H9 (cell line): ENCODE results near the gene TPSAB1. TPM values are rescaled to one million over a fixed set of nuclear protein-coding genes. Genes with fewer than 3 reads are reported as not detected.

Experiments
- DNase-seq: peaks from one replicate; pipeline ENCODE4 v3.0.0-alpha.2; 2017
- H2AFZ ChIP-seq: one replicate; pipeline ENCODE4 v1.6.1; 2013; ENCODE audit warnings: mild to moderate bottlenecking, low read length, control low read depth, moderate library complexity
- H2AK5ac ChIP-seq: 2 replicates; pipeline ENCODE4 v1.6.1; 2013; ENCODE audit warnings: low read length, control low read depth, mixed read lengths; ENCODE audit not compliant: insufficient read length
- H2BK120ac ChIP-seq: one replicate; pipeline ENCODE4 v1.6.1; 2013; ENCODE audit warnings: low read depth, mild to moderate bottlenecking, low read length, control low read depth, inconsistent platforms; ENCODE audit not compliant: poor library complexity, severe bottlenecking
- H2BK12ac ChIP-seq: 2 replicates; pipeline ENCODE4 v1.6.1; 2013; ENCODE audit warnings: low read length, control low read depth, mixed read lengths, low read depth; ENCODE audit not compliant: insufficient read length
- H2BK15ac ChIP-seq: 2 replicates; pipeline ENCODE4 v1.6.1; 2013; ENCODE audit warnings: low read depth, low read length, control low read depth
- H2BK20ac ChIP-seq: one replicate; pipeline ENCODE4 v1.6.1; 2013; ENCODE audit warnings: low read depth, mild to moderate bottlenecking, low read length, control low read depth, inconsistent platforms; ENCODE audit not compliant: poor library complexity, severe bottlenecking
- H2BK5ac ChIP-seq: 2 replicates; pipeline ENCODE4 v1.6.1; 2013; ENCODE audit warnings: low read length, control low read depth, mixed read lengths; ENCODE audit not compliant: insufficient read length
- H3K14ac ChIP-seq: 2 replicates; pipeline ENCODE4 v1.6.1; 2013; ENCODE audit warnings: low read length, control low read depth; ENCODE audit not compliant: insufficient read depth
- H3K18ac ChIP-seq: 2 replicates; pipeline ENCODE4 v1.6.1; 2013; ENCODE audit warnings: low read depth, mild to moderate bottlenecking, mixed read lengths, low read length, control low read depth; ENCODE audit not compliant: insufficient read length
- H3K23ac ChIP-seq: 2 replicates; pipeline ENCODE4 v1.6.1; 2013; ENCODE audit warnings: low read length, control low read depth, mixed read lengths, low read depth; ENCODE audit not compliant: insufficient read length
- H3K23me2 ChIP-seq: 2 replicates; pipeline ENCODE4 v1.6.1; 2013; ENCODE audit warnings: low read depth, mild to moderate bottlenecking, mixed read lengths, low read length, control low read depth; ENCODE audit not compliant: insufficient read length, poor library complexity, severe bottlenecking
- H3K27ac ChIP-seq: 2 replicates; pipeline ENCODE4 v1.5.1; 2013; ENCODE audit warnings: low read length, control low read depth, mixed read lengths, low read depth; ENCODE audit not compliant: insufficient read length
- H3K27me3 ChIP-seq: 2 replicates; pipeline ENCODE4 v1.6.1; 2013; ENCODE audit warnings: low read length, control low read depth, inconsistent platforms; ENCODE audit not compliant: insufficient read depth
- H3K4ac ChIP-seq: 2 replicates; pipeline ENCODE4 v1.6.1; 2013; ENCODE audit warnings: low read depth, mild to moderate bottlenecking, control low read depth, inconsistent platforms, low read length, moderate library complexity
- H3K4me1 ChIP-seq: 2 replicates; pipeline ENCODE4 v1.6.1; 2013; ENCODE audit warnings: low read length, control low read depth, inconsistent platforms; ENCODE audit not compliant: insufficient read depth
- H3K4me2 ChIP-seq: 2 replicates; pipeline ENCODE4 v1.6.1; 2013; ENCODE audit warnings: low read length, control low read depth, mixed read lengths; ENCODE audit not compliant: insufficient read length, insufficient read depth
- H3K56ac ChIP-seq: 2 replicates; pipeline ENCODE4 v1.6.1; 2013; ENCODE audit warnings: low read depth, mild to moderate bottlenecking, mixed read lengths, low read length, control low read depth; ENCODE audit not compliant: insufficient read length
- H3K79me1 ChIP-seq: 2 replicates; pipeline ENCODE4 v1.6.1; 2013; ENCODE audit warnings: low read depth, mild to moderate bottlenecking, moderate library complexity, low read length, control low read depth, inconsistent platforms; ENCODE audit not compliant: insufficient read depth, poor library complexity, severe bottlenecking
- H3K79me2 ChIP-seq: 2 replicates; pipeline ENCODE4 v1.6.1; 2013; ENCODE audit warnings: low read length, control low read depth, inconsistent platforms; ENCODE audit not compliant: insufficient read depth
- H3K9ac ChIP-seq: 2 replicates; pipeline ENCODE4 v1.6.1; 2013; ENCODE audit warnings: low read length, control low read depth, mixed read lengths; ENCODE audit not compliant: insufficient read length; ENCODE audit errors: extremely low read depth
- H3K9me3 ChIP-seq: one replicate; pipeline ENCODE4 v1.6.1; 2013; ENCODE audit warnings: low read depth, low read length, inconsistent platforms; ENCODE audit not compliant: control insufficient read depth
- H3T11ph ChIP-seq: one replicate; pipeline ENCODE4 v1.6.1; 2013; ENCODE audit warnings: mild to moderate bottlenecking, low read length, control low read depth, inconsistent platforms
- H4K20me1 ChIP-seq: one replicate; pipeline ENCODE4 v1.6.1; 2013; ENCODE audit not compliant: control insufficient read depth, insufficient read length, insufficient read depth
- H4K5ac ChIP-seq: 2 replicates; pipeline ENCODE4 v1.6.1; 2013; ENCODE audit warnings: low read depth, mild to moderate bottlenecking, mixed read lengths, low read length, control low read depth; ENCODE audit not compliant: insufficient read length
- H4K8ac ChIP-seq: replicated peaks from 2 replicates; pipeline ENCODE4 v1.6.1; 2013; ENCODE audit warnings: low read length, control low read depth, mixed read lengths, low read depth; ENCODE audit not compliant: insufficient read length
- H4K91ac ChIP-seq: 2 replicates; pipeline ENCODE4 v1.6.1; 2013; ENCODE audit warnings: low read depth, mild to moderate bottlenecking, moderate library complexity, mixed read lengths, low read length, control low read depth; ENCODE audit not compliant: insufficient read length
- H3K27ac Mint-ChIP-seq, 3 experiments: 2 replicates in 2 of 3; 3 replicates in 1 of 3; pipeline ENCODE4 v1.8.0; 2020 to 2021; ENCODE audit warnings: mixed read lengths in 3 of 3, mild to moderate bottlenecking in 1 of 3, moderate library complexity in 1 of 3
- H3K27me3 Mint-ChIP-seq: 2 replicates; pipeline ENCODE4 v1.8.0; 2021; ENCODE audit warnings: low read depth, mild to moderate bottlenecking, moderate library complexity, mixed read lengths
- H3K36me3 Mint-ChIP-seq, 3 experiments: 2 replicates in 2 of 3; 3 replicates in 1 of 3; pipeline ENCODE4 v1.8.0; 2020 to 2021; ENCODE audit warnings: low read depth in 3 of 3, mixed read lengths in 3 of 3; ENCODE audit not compliant: insufficient read depth in 1 of 3
- H3K4me1 Mint-ChIP-seq, 2 experiments: 2 replicates each; pipeline ENCODE4 v1.8.0; 2020; ENCODE audit warnings: mixed read lengths in 2 of 2
- H3K4me3 Mint-ChIP-seq, 2 experiments: 2 replicates in 1 of 2; 3 replicates in 1 of 2; pipeline ENCODE4 v1.8.0; 2020 to 2021; ENCODE audit warnings: mild to moderate bottlenecking in 2 of 2, mixed read lengths in 2 of 2, moderate library complexity in 1 of 2
- H3K9me3 Mint-ChIP-seq, 2 experiments: 2 replicates in 1 of 2; 3 replicates in 1 of 2; pipeline ENCODE4 v1.8.0; 2020; ENCODE audit warnings: mild to moderate bottlenecking in 2 of 2, mixed read lengths in 2 of 2, moderate library complexity in 1 of 2
- WGBS: extraction: QIAGEN DNeasy Blood & Tissue Kit; methylation state at CpG from one replicate; pipeline ENCODE4 v1.1.7; 2013; ENCODE audit warnings: missing lambda C conversion rate, low lambda C conversion rate, mixed read lengths; ENCODE audit not compliant: insufficient read length; ENCODE audit errors: extremely low coverage; 5-methylcytosine and 5-hydroxymethylcytosine counted together
- total RNA-seq: library from RNA; stranded (reverse); gene quantifications from 2 replicates; pipeline ENCODE4 v1.2.1, GENCODE V29; 2021
- TF ChIP-seq, protein P1 (sequence below): fragments of 200-600 bp; sonication (generic); conservative IDR thresholded peaks from 3 replicates; pipeline ENCODE4 v1.8.0; 2021; ENCODE audit warnings: antibody characterized with exemption, mild to moderate bottlenecking

The TPSAB1 gene
- total RNA-seq, 1 experiment from 2014 or later: not detected

DNA sequence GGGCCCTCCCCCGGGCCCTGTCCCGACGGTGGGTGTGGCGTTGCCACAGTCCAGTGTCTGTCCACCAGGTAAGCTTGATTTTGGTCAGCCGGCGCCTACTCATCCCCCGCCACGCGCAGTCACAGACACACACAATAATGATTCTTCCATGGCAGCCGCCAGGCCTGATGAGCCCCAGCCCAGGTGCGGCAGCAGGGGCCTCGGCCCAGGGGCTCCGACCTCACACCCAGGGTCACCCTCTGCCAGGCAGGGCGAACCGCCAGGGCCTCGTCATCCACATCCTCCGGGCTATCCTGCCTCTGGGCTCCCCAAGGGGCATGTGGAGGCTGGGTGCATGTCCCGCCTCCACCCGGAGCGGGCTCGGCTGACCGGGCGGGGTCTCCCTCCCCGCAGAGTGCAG, 23.0 kb upstream of the TPSAB1 start:
- no peak overlapping the region for H3K27ac ChIP-seq
- H3K4me1 ChIP-seq: no peaks in the 10 kb centered on the region
- no peak overlapping the region for H4K5ac ChIP-seq
- no peaks in the 10 kb centered on the region for H3K79me2 ChIP-seq
- H2BK20ac ChIP-seq: no peak overlapping the region
- no peaks in the 10 kb centered on the region for H3K9me3 ChIP-seq
- no peak overlapping the region for H3K18ac ChIP-seq
- no peaks in the 10 kb centered on the region for H3K27me3 Mint-ChIP-seq
- H2AFZ ChIP-seq: no peak overlapping the region
- no peaks in the 10 kb centered on the region for H3K4me1 Mint-ChIP-seq
- H2BK15ac ChIP-seq: no peak overlapping the region
- H4K8ac ChIP-seq: no peak overlapping the region
- H2BK120ac ChIP-seq: no peak overlapping the region
- peaks cover 0 to 3% of the 10 kb centered on the region in 2 experiments; a peak in 1 of 5 replicates for H3K9me3 Mint-ChIP-seq
- no peak overlapping the region for H2AK5ac ChIP-seq
- no peaks in the 10 kb centered on the region for H3K23me2 ChIP-seq
- H3K4me2 ChIP-seq: no peak overlapping the region
- H3K36me3 Mint-ChIP-seq: peaks cover 6 to 30% (median 29%) of the 10 kb centered on the region in 3 experiments; a peak in 6 of 7 replicates
- TF ChIP-seq, protein P1, sequence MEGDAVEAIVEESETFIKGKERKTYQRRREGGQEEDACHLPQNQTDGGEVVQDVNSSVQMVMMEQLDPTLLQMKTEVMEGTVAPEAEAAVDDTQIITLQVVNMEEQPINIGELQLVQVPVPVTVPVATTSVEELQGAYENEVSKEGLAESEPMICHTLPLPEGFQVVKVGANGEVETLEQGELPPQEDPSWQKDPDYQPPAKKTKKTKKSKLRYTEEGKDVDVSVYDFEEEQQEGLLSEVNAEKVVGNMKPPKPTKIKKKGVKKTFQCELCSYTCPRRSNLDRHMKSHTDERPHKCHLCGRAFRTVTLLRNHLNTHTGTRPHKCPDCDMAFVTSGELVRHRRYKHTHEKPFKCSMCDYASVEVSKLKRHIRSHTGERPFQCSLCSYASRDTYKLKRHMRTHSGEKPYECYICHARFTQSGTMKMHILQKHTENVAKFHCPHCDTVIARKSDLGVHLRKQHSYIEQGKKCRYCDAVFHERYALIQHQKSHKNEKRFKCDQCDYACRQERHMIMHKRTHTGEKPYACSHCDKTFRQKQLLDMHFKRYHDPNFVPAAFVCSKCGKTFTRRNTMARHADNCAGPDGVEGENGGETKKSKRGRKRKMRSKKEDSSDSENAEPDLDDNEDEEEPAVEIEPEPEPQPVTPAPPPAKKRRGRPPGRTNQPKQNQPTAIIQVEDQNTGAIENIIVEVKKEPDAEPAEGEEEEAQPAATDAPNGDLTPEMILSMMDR: no peak
- no CpG with 5 or more reads among the region's 24 CpGs for WGBS
- no peak overlapping the region for H3K4me3 Mint-ChIP-seq
- no peak overlapping the region for H2BK12ac ChIP-seq
- DNase-seq: no peak
- no peak overlapping the region for H3K27ac Mint-ChIP-seq
- H3K27me3 ChIP-seq: no peaks in the 10 kb centered on the region
- no peak overlapping the region for H2BK5ac ChIP-seq
- H3T11ph ChIP-seq: no peak overlapping the region
- H3K23ac ChIP-seq: no peak overlapping the region
- H3K9ac ChIP-seq: no peak overlapping the region
- H4K20me1 ChIP-seq: peaks cover 3% of the 10 kb centered on the region
- no peak overlapping the region for H3K56ac ChIP-seq
- H3K79me1 ChIP-seq: no peaks in the 10 kb centered on the region
- H3K14ac ChIP-seq: no peak overlapping the region
- no peak overlapping the region for H3K4ac ChIP-seq
- H4K91ac ChIP-seq: no peak overlapping the region
